ENCODE results near the gene INSYN1.

INSYN1 gene

GRCh38 chr15:73771385-73772045, 18.4 kb upstream of the INSYN1 start:
- no peak for DNase-seq (ENCODE audit: low spot score)
- in situ Hi-C loops (cut with MboI; ENCODE audit: low sequenced_read_pairs, unreplicated experiment): no loop called here
- no peak for TF ChIP-seq CTCF (IDR thresholded peaks at IDR 0.05; ENCODE audit: borderline replicate concordance, control extremely low read depth, extremely low read depth, insufficient read depth, missing control alignments)

- TF ChIP-seq CTCF (IDR thresholded peaks at IDR 0.05; ENCODE audit: borderline replicate concordance, control extremely low read depth, extremely low read depth, insufficient read depth, missing control alignments): no peak
- DNase-seq (ENCODE audit: low spot score): no peak
- in situ Hi-C loops (cut with MboI; ENCODE audit: low sequenced_read_pairs, unreplicated experiment): no loop called here
Observed at GRCh38 chr15:73770050-73770449, 16.9 kb upstream of the INSYN1 start.

- TF ChIP-seq CTCF (IDR thresholded peaks at IDR 0.05; ENCODE audit: borderline replicate concordance, control extremely low read depth, extremely low read depth, insufficient read depth, missing control alignments): no peak
- in situ Hi-C loops (cut with MboI; ENCODE audit: low sequenced_read_pairs, unreplicated experiment): no loop called here
Observed at GRCh38 chr15:73767806-73768501, 14.8 kb upstream of the INSYN1 start.

GRCh38 chr15:73766598-73766997, 13.4 kb upstream of the INSYN1 start:
- no peak for DNase-seq (ENCODE audit: low spot score)
- in situ Hi-C loops (cut with MboI; ENCODE audit: low sequenced_read_pairs, unreplicated experiment): no loop called here
- TF ChIP-seq CTCF (IDR thresholded peaks at IDR 0.05; ENCODE audit: borderline replicate concordance, control extremely low read depth, extremely low read depth, insufficient read depth, missing control alignments): no peak

More at GRCh38 chr15:73767806-73768501, 14.8 kb upstream of the INSYN1 start:
- no peak for DNase-seq (ENCODE audit: low spot score)

- no peak for TF ChIP-seq CTCF (IDR thresholded peaks at IDR 0.05; ENCODE audit: borderline replicate concordance, control extremely low read depth, extremely low read depth, insufficient read depth, missing control alignments)
- in situ Hi-C loops (cut with MboI; ENCODE audit: low sequenced_read_pairs, unreplicated experiment): no loop called here
- DNase-seq (ENCODE audit: low spot score): no peak
Observed at GRCh38 chr15:73765778-73766177, 12.6 kb upstream of the INSYN1 start.

- no peak for TF ChIP-seq CTCF (IDR thresholded peaks at IDR 0.05; ENCODE audit: borderline replicate concordance, control extremely low read depth, extremely low read depth, insufficient read depth, missing control alignments)
- DNase-seq (ENCODE audit: low spot score): no peak
- in situ Hi-C loops (cut with MboI; ENCODE audit: low sequenced_read_pairs, unreplicated experiment): no loop called here
Observed at GRCh38 chr15:73763931-73764330, 10.8 kb upstream of the INSYN1 start.

Measured in GM13976 (cell line).